Amniotic epithelial cell (primary cell): ENCODE measurements around the gene AASDHPPT.
A peak's percentile ranks its signal among the peaks of the same experiment; 100 is the strongest.
"Not testable (repeated sequence)": the region's sequence is repeated elsewhere in the genome, so short reads cannot be mapped to it uniquely, and the experiment has no call there.

Experiments used
- DNase-seq: peaks from one replicate; pipeline ENCODE4 v3.0.0-alpha.2; 2010; ENCODE audit warnings: low read depth

Gene AASDHPPT, protein sequence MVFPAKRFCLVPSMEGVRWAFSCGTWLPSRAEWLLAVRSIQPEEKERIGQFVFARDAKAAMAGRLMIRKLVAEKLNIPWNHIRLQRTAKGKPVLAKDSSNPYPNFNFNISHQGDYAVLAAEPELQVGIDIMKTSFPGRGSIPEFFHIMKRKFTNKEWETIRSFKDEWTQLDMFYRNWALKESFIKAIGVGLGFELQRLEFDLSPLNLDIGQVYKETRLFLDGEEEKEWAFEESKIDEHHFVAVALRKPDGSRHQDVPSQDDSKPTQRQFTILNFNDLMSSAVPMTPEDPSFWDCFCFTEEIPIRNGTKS

DNA sequence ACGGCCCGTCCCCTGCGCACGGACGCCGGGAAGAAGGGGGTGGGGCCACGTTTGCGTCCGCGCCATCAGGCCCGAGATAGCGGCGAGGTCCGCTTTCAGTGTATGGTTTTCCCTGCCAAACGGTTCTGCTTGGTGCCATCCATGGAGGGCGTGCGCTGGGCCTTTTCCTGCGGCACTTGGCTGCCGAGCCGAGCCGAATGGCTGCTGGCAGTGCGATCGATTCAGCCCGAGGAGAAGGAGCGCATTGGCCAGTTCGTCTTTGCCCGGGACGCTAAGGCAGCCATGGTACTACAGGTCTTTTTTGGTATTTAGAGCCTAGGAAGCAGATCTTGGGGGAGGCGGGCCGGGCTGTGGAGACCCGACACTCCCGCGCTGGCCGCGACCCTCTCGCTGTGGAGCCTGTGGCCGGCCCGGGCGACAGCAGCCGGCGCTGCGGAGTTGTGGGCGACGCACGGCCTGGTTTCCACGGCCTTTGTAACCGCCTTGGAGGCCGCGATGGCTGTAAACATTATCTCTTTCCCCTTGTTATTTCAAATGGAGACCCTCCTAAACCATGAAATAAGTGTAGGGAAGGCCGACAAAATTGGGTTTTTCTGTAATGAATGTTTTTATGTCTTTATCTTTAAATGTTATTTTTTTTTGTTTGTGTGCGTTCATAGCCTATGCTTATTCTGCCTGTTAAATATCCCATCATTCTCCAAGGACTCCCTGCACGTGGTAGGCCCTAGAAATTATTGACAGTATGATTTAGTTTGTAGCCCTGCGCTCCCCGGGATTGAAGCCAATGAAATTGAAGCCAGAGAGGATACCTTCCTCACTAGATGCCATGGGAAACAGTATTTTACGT lies at the start of gene AASDHPPT:
AASDHPPT (plus strand) TSS at position 54 of the 847 bp plus-strand sequence; CDS start at position 103, 49 bp downstream.
- peak; percentile 34 for DNase-seq

DNA sequence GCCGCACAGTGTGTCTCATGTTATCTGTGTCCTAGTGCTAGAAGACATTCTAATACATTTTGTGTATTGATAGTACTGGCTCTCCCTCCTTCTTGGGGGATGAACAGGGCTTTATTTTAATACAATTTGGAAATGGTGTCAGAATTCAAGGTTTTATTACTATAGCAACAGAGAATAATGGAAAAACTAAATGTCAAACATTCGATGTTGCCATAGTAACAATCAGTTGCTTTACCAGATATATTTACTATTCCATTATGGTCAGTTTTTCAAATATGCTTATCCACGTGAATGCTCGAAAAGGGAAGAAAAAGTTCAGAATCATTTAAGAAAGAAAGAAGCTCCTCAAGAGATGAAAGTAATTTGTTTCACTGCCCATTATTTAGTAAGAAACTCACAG lies 46.9 kb upstream of the AASDHPPT start:
- DNase-seq = no peak

DNA sequence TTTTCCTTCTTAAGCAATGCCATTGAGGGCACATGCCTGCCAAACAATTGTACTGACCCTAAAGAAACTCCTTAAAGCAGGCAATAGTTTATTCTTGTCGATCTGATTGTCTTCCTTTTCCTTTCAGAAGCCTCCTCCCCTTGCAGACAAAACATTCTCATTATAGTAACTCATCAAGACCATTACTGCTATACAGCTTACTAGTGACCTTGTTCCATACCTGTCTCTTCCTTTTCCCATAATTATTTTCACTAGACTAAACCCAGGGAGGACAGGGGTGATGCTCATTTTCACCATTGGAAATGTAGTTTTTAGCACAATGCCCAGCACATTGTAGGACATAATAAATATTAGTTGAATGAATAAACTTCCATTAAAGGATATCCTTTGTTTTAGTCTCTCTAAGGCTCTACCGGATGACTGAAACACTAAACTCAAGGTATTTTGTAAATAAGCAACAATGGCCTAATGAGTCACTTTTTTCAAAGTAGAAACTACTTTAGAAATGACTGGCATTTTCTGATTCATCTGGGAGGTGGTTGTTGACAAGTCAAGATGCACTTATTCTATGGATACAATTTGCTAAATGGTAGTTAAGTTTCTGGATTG lies 46.2 kb upstream of the AASDHPPT start:
- DNase-seq = peak; percentile 36

DNA sequence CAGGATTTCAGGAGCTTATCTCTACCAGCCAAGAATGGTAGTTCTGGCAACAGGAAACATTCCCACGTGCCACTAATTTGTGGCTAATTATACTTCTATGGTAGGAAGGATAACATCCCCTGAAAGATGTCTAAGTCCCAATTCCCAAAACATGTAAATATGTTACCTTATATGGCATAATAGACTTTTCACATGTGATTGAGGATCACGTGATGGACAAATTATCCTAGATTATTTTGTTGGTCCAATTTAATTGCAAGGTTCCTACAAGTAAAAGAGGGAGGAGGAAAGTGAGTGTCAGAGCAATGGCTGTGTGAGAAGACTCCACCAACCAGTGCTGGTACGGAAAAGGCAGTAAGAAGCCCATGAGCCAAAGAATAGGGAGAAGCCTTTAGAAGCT lies 45.5 kb upstream of the AASDHPPT start:
- no peak for DNase-seq

DNA sequence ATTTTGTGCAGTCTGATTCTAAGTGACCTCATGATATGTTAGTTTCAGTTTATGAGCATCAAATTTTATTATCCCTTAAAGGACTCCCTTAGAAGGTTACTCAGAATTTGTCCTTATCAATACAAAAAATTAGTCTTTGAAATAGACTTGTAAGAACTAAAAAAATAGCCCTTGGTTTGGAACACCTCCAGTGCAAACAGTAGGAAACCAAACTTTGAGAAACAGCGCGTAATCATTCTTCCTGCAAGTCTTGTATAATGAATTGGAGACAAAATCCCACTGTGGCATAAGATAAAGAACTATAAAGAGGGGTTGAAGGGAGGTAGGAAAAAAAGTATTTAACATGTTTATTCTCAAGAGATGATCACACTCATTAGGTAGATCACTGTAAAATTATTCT lies 44.6 kb upstream of the AASDHPPT start:
- DNase-seq = no peak

DNA sequence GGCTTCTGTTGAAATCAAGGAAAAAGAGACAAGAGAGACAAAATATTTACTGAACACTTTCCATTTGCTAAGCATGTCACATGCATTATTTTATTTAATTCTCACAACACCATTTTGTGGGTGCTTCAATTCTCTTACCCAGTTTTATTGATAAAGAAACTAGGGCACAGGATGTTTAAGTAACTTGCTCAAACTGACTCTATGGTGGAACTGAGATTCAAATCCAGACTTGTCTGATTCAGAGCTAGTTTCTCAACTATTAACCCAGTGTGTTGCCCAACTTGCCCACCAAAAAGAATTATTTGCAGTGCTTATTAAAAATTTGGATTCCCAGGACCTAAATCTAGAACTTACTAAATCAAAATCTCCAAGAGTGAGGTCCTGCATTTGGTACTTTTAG lies 33.9 kb upstream of the AASDHPPT start:
- DNase-seq = no peak

DNA sequence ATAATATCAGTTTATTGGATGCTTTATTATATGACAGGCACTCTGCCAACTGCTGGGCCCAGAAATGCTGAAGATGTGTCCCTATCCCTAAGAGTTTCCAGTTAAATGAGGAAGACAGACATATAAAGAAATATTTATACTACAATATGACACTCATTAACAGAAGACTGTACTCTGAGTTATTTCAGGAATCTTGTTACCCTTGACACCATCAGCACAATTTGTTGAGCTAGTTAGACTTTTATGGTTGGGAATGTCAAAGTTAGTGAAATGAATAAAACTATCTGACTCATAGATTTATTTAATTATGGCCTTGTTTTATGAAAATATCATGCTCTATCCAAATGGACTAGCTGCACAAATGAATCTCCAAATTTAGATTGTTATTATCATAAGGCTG lies 29.8 kb upstream of the AASDHPPT start:
- DNase-seq = no peak

DNA sequence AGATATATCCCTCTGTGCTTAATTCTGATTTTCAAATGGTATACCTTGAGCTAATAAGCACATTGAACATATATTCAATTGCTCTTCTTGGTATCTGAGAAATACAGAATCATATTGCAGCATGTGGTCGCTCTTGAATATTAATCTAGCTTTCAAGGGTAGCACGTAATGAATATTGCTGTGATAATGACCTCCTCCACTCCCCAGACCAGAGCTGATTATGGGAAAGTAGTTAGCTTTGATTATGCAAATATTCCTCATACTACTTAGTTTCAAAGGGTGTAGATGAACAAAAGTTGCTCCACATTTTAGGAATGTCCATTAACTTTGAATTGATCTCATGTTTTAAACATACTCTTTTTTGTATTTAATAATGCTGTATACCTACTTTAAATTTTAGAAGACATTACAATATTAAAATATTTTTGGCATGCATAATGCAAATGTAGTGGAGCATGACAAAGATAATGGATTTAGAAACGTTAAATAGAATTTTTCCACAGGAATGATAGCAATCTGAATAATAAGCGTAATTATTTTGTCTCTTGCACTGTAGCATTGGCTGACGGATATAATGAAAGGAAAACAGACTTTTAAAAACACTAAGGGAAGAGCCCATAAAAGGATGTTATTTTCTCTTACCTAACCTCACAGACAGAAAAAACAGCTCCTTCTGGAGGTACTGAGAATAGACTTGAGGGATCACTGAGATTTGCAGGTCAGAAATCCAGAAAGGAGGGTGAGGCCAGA lies 27.6 kb upstream of the AASDHPPT start:
- DNase-seq = no peak

DNA sequence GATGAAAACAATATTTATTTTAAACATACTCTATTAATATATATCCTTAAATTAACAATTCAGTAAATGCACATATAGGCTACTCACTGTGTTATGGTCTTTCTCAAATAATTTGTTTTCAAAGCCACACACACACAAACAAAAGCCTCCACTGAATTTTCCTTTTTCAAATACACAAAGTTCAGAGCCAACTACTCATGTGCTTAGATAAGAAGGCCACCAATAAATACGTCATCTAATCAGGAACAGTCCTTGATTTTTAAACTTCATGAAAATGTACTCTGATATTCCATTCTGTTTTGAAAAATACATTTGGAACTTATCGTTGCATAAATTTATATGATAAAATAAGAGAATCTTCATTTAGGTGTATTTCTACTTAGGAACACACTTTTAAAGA lies 26.4 kb upstream of the AASDHPPT start:
- no peak for DNase-seq

DNA sequence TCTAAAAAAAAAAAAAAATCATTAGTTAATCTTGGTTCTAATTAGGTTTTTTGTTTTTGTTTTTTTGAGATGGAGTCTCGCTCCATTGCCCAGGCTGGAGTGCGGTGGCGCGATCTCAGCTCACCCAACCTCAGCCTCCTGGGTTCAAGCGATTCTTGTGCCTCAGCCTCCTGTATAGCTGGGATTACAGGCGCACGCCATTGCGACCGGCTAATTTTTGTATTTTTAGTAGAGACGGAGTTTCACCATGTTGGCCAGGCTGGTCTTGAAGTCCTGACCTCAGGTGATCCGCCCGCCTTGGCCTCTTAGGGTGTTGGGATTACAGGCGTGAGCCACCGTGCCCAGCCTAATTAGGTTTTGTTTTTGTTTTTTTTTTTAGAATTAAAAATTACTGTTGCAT lies 19.1 kb upstream of the AASDHPPT start:
- not testable (repeated sequence) for DNase-seq

DNA sequence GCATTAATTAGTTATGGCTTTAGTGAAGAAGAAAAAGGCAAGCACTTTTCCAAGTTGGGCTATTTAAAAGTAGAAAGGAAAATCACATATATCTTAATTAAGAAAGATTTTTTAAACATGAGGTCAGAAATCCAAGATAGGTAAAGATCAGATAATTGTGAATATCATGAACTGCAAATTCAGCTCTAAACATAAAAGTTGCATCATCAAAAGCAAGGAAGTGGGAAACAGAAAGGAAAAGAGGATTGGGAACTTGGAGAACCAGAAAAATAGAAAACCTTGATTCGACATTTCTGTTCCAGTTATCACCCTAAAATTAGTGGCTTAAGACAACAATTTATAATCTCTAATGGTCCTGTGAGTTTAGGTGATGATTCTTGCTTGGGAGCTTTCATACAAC lies 17.8 kb upstream of the AASDHPPT start:
- no peak for DNase-seq

DNA sequence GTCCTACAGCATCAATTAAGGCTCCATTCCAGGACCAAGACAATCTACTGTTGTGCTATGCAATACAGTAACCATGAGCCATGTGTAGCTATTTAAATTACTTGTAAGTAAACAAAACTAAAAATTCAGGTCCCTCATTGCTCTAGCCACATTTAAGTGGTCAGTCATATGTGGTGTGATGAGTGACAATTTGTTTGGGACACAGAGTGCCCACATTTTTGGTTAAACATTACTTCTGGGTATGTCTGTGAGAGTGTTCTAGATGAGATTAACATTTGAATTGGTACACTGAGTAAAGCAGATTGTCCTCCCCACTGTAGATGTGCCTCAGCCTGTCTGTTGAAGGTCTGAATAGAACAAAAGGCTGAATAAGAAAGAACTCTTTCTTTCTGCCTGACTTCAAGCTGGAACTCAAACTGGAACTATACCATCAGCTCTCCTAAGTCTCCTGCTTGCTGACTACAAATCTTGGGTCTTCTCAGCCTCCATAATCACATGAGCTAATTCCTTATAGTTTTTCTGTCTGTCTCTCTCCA lies 16.1 kb upstream of the AASDHPPT start:
- no peak for DNase-seq

DNA sequence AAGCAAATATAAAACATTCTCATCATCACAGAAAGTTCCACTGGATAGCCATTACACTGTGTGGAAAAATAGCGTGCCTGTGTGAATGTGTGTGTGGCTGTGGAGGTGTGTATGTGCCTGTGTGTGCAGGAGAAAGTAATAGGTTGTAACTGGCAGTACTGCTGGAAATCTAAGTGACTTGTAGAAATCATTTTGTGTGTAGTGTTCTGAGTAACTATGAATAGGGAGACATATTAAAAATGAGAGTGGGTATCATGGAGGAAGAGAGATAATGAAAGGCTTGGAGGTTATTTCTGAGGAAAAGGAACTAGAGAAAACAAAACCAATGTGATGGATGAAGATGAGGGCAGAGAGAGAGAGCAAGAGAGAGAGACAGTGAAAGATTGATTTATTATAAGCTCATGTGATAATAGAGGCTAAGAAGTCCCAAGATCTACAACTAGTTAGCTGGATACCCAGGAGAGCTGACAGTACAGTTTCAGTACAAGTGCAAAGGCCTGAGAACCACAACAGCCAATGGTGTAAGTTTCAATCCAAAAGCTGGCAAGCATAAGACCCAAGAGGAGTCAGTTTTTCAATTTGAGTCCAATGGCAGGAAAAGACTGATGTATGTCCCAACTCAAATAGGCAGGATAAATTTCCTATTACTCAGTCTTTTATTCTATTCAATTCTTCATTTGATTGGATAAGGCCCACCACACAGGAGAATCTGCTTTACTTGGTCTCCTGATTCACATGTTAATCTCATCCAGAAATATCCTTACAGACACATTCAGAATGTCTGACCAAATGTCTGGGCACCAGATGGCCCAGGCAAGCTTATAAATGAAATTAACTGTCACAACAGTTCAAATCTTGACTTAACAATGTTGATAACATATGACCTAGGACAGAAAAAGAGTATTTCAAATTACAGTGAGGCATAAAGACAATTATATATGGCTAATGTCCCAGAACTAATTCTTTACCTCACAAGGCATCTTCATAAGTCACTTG lies 15.2 kb upstream of the AASDHPPT start:
- DNase-seq = no peak

DNA sequence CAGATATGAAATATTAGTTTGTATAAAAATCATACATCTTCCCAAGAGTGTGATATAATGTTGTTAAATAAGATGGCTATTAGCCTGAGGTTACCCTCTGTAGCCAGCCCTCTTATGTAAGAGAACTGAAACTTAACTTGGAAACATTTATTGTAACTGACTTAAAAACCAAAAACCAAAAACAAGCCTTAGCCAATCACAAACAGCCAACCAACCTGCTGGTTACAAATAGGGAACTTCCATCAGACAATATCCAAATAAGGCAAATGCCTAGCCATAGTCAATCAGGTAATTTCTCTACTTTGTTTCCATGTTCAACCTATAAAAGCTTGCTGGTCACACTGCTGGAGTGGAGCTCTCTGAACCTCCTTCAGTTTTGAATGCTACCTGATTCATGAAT lies 14.5 kb upstream of the AASDHPPT start:
- no peak for DNase-seq

DNA sequence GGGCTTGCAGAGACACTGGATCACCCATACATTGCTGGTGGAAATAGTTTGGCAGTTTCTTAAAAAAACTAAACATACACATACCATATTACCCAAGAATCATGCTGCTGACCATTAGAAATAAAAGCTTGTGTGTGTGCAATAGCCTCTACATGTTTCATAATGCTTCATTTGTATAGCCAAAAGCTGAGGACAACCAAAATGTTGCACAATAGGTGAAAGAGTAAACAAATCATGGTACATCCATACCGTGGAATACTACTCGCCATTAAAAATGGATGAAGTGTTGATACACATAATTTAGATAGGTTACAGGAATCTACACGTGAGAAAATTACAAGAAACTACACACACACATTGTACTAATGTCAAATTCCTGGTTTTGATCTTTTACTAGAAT lies 6.9 kb upstream of the AASDHPPT start:
- DNase-seq = peak; percentile 46

DNA sequence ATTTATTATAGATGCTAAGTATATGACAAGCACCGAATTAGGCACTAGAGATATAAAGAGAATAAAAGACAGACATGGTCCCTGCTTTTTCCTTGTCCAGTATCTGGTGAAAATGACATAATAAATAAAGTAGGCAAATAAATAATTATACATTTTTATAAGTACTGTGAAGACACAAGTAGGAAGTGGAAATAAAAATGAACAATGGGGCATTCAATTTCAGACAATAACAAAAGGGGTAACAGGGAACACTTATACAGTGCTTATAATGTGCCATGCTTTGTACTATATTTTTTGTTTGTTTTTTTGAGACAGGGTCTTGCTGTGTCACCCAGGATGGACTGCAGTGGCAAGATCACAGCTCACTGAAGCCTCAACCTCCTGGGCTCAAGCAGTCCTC lies 4.7 kb upstream of the AASDHPPT start:
- DNase-seq = no peak

DNA sequence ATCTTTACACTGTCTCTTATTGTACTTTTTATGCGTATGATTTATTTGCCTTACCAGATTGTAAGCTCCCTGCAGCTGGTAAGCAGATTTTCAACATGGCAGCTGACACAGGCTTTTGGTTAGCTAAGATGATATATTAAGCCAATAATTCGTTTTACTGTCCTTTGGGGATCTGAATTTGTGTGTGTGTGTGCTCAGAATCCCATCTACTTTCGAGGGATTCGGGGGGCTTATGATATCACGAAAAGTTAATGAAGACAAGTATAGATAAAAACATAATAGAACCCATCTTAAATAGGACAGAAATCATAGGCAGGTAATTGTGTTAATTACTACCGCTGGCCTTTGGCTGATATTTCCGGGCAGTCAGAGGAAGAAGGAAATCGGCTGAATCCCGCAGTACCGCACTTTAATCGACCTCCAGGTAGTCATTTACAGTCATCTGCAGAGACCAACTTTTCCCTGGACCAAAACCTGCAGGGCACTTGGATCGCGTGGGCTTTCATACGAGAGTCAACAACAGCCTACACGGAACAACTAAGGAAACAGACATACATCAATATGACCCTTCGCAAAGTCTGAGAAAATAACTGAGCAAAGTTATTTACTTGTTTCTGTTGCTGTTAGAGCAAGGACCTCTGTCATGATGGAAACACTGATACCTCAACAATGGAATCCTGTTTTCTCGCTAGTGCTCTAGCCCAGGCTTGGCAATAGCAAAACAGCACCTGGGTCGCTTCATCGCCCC lies 1.1 kb upstream of the AASDHPPT start:
- DNase-seq = no peak

DNA sequence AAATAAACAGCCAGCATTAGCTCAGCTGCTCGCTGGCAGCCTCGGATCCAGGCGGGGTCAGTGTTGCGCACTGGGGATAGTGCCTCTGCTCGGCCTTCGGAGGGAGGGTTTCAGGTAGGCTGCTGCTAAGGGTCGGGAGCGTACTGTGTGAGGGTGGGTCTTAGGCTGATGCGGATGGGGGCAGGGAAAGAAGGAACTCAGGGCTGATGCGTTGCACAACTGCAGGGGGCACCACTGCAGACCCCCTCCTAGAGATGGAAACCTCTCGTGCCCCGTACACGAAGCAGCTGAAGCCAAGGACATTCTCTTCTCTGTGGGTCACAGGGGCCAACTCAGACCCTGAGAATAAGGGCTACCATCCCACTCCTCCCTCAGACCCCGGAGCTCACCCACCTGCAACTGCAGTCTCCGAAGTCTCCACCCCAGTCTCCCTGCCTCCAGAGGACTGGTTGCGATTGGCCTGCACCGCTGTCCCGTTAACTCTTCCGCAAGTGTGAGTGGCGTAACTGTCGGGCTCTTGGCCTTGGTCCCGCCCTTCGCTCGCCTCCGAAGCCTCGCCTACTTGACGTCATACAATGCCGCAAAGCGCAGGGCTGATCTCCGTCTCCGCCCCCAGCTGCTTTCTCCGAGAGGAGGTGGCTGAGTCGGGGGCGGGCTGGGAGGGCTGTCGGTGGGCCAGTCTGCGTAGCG lies 398 bp upstream of the AASDHPPT start, which contains the start of gene KBTBD3:
KBTBD3 (minus strand) TSS at position 429 of the 690 bp plus-strand sequence. CDS start 18,250 bp downstream, outside the sequence.
- DNase-seq = peak; percentile 99

DNA sequence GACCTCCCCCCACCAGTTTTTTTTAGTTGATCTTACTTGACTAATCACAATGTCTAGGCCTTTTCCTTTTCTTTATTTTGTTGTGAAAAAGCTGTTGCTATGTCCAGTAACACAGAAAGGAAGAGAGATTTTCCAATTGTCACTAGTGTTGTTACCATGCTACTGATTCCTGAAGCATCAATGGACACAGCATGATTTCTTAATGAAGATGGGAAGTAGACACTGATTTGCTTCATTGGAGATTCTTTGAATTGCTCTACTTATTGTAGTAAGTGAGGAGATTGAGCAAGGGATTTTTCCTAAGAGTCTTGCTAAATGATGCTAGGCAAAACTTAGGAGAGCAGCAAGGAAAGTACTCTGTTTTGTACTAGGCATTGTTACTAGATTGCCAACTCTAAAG lies 4.6 kb downstream of the AASDHPPT start:
- peak; percentile 29 for DNase-seq
